ENCODE results near the gene DDX18. TPM values are rescaled to one million over a fixed set of nuclear protein-coding genes. Genes with fewer than 3 reads are reported as not detected.

Gene DDX18
- total and polyA plus RNA-seq, 4 donors: 16.7 to 54.3 (median 33.1) TPM

- WGBS, 2 donors: 7 to 8% methylated on average over 7 of the region's 7 CpGs
- Histone ChIP-seq H3K36me3 (ENCODE audit: control insufficient read depth in 1 of 2, insufficient read depth in 2 of 2, low read length in 1 of 2) (no peaks in the 10 kb centered on the region), H3K4me3 (ENCODE audit: low read length in 2 of 2) (no peak overlapping the region), H3K27me3 (ENCODE audit: control insufficient read depth in 1 of 2, insufficient read depth in 2 of 2, low read length in 1 of 2) (no peaks in the 10 kb centered on the region), H3K9me3 (ENCODE audit: control insufficient read depth, low read length) (peaks cover 2% of the 10 kb centered on the region), H3K27ac (ENCODE audit: low read depth in 1 of 2, low read length in 2 of 2) (no peak overlapping the region), H3K4me1 (ENCODE audit: control insufficient read depth in 1 of 2, insufficient read depth in 2 of 2, low read length in 2 of 2) (no peaks in the 10 kb centered on the region)
- DNase-seq (no peak), ATAC-seq (ENCODE audit: low FRiP score) (no peak)
- intact Hi-C loops (cut with DNase I): no loop called here
Measured at GRCh38 chr2:117850015-117850414, 35.5 kb downstream of the DDX18 start.

DNA sequence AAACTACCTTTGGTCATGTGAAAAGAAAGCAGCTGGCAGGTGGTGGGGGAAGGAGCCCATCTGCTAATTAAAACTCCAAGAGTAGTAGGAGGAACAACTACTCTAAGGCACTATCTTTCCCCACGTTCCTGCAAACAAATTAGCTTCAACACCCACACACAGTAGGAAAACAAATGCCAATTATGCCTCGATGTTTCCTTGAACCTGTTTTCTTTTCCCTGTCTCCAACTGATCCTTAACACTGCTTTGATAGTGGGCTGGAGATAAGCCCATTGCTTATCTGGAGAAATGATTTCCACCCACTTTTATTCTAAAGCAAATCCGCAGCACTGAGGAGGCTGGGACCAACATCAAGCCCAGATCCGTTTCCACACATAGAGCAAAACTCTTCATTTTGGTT lies 36.0 kb downstream of the DDX18 start:
- ATAC-seq (ENCODE audit: low FRiP score) (no peak), DNase-seq (no peak)
- Histone ChIP-seq H3K9me3 (ENCODE audit: control insufficient read depth, low read length) (peaks cover 2% of the 10 kb centered on the region), H3K27me3 (ENCODE audit: control insufficient read depth in 1 of 2, insufficient read depth in 2 of 2, low read length in 1 of 2) (no peaks in the 10 kb centered on the region), H3K27ac (ENCODE audit: low read depth in 1 of 2, low read length in 2 of 2) (no peak overlapping the region), H3K4me1 (ENCODE audit: control insufficient read depth in 1 of 2, insufficient read depth in 2 of 2, low read length in 2 of 2) (no peaks in the 10 kb centered on the region), H3K4me3 (ENCODE audit: low read length in 2 of 2) (no peak overlapping the region), H3K36me3 (ENCODE audit: control insufficient read depth in 1 of 2, insufficient read depth in 2 of 2, low read length in 1 of 2) (no peaks in the 10 kb centered on the region)
- intact Hi-C loops (cut with DNase I): no loop called here
- 5 to 9% methylated on average over 4 of the region's 4 CpGs for WGBS, 2 donors

GRCh38 chr2:117851969-117852368 lies 37.5 kb downstream of the DDX18 start:
- H3K4me1 ChIP-seq (ENCODE audit: control insufficient read depth in 1 of 2, insufficient read depth in 2 of 2, low read length in 2 of 2): no peaks in the 10 kb centered on the region
- WGBS, 2 donors: 46 to 54% methylated on average over 3 of the region's 3 CpGs
- H3K27me3 ChIP-seq (ENCODE audit: control insufficient read depth in 1 of 2, insufficient read depth in 2 of 2, low read length in 1 of 2): no peaks in the 10 kb centered on the region
- no peak for DNase-seq
- H3K27ac ChIP-seq (ENCODE audit: low read depth in 1 of 2, low read length in 2 of 2): no peak overlapping the region
- no peak for ATAC-seq (ENCODE audit: low FRiP score)
- no peaks in the 10 kb centered on the region for H3K36me3 ChIP-seq (ENCODE audit: control insufficient read depth in 1 of 2, insufficient read depth in 2 of 2, low read length in 1 of 2)
- no peaks in the 10 kb centered on the region for H3K9me3 ChIP-seq (ENCODE audit: control insufficient read depth, low read length)
- H3K4me3 ChIP-seq (ENCODE audit: low read length in 2 of 2): no peak overlapping the region
- intact Hi-C loops (cut with DNase I): no loop called here

DNA sequence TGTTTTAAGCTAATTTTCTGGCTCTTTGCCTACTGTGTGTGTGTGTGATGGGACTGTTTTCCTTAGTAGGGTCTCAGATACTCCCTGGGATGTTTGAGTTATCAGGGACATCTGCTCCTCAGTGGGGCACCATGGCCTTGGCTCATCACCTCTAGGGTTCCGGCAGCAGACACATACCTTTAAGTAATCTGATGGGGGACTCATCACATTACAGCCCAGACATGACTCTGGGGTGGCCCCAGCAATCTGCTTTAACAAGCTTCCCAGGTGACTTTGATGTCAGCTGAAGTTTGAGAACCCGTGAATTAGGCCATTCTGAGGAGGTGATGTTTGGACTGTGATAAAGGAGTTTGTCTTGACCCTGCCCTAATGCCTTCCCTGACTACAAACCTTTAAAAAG lies 38.8 kb downstream of the DDX18 start:
- Histone ChIP-seq H3K4me3 (ENCODE audit: low read length in 2 of 2) (no peak overlapping the region), H3K27me3 (ENCODE audit: control insufficient read depth in 1 of 2, insufficient read depth in 2 of 2, low read length in 1 of 2) (no peaks in the 10 kb centered on the region), H3K27ac (ENCODE audit: low read depth in 1 of 2, low read length in 2 of 2) (no peak overlapping the region), H3K36me3 (ENCODE audit: control insufficient read depth in 1 of 2, insufficient read depth in 2 of 2, low read length in 1 of 2) (no peaks in the 10 kb centered on the region), H3K4me1 (ENCODE audit: control insufficient read depth in 1 of 2, insufficient read depth in 2 of 2, low read length in 2 of 2) (no peaks in the 10 kb centered on the region), H3K9me3 (ENCODE audit: control insufficient read depth, low read length) (no peaks in the 10 kb centered on the region)
- 78 to 83% methylated on average over 2 of the region's 2 CpGs for WGBS, 2 donors
- ATAC-seq (ENCODE audit: low FRiP score) (no peak), DNase-seq (no peak)
- intact Hi-C loops (cut with DNase I): no loop called here

GRCh38 chr2:117853873-117854272 lies 39.4 kb downstream of the DDX18 start:
- Histone ChIP-seq H3K36me3 (ENCODE audit: control insufficient read depth in 1 of 2, insufficient read depth in 2 of 2, low read length in 1 of 2) (no peaks in the 10 kb centered on the region), H3K4me3 (ENCODE audit: low read length in 2 of 2) (no peak overlapping the region), H3K4me1 (ENCODE audit: control insufficient read depth in 1 of 2, insufficient read depth in 2 of 2, low read length in 2 of 2) (no peaks in the 10 kb centered on the region), H3K27ac (ENCODE audit: low read depth in 1 of 2, low read length in 2 of 2) (no peak overlapping the region), H3K9me3 (ENCODE audit: control insufficient read depth, low read length) (no peaks in the 10 kb centered on the region), H3K27me3 (ENCODE audit: control insufficient read depth in 1 of 2, insufficient read depth in 2 of 2, low read length in 1 of 2) (no peaks in the 10 kb centered on the region)
- WGBS, 2 donors: 34 to 79% methylated on average over 8 of the region's 8 CpGs
- intact Hi-C loops (cut with DNase I): no loop called here
- ATAC-seq (ENCODE audit: low FRiP score) (no peak), DNase-seq (no peak)

DNA sequence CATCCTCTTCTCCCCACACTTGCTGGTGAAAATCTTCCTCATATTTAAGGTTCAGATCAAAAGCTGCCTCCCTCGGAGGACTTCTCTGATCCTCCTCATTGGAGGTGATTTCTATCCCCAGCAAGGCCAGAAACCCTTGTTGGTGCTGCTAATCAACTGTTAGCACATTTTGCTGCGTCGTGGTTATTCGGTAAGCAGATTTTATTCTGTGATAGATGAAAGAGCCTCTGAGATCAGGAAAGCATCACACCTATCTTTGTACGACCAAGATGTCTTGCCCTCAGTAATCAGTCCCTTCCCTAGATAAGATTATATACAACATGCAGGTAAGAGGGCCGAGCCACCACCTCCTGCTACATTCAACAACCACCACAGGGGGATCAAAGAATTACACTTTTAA lies 40.1 kb downstream of the DDX18 start:
- H3K27me3 ChIP-seq (ENCODE audit: control insufficient read depth in 1 of 2, insufficient read depth in 2 of 2, low read length in 1 of 2): no peaks in the 10 kb centered on the region
- ATAC-seq (ENCODE audit: low FRiP score) (no peak), DNase-seq (no peak)
- H3K4me3 ChIP-seq (ENCODE audit: low read length in 2 of 2): no peak overlapping the region
- intact Hi-C loops (cut with DNase I): no loop called here
- H3K27ac ChIP-seq (ENCODE audit: low read depth in 1 of 2, low read length in 2 of 2): no peak overlapping the region
- H3K9me3 ChIP-seq (ENCODE audit: control insufficient read depth, low read length): no peaks in the 10 kb centered on the region
- no peaks in the 10 kb centered on the region for H3K4me1 ChIP-seq (ENCODE audit: control insufficient read depth in 1 of 2, insufficient read depth in 2 of 2, low read length in 2 of 2)
- 80 to 85% methylated on average over 6 of the region's 6 CpGs for WGBS, 2 donors
- no peaks in the 10 kb centered on the region for H3K36me3 ChIP-seq (ENCODE audit: control insufficient read depth in 1 of 2, insufficient read depth in 2 of 2, low read length in 1 of 2)

DNA sequence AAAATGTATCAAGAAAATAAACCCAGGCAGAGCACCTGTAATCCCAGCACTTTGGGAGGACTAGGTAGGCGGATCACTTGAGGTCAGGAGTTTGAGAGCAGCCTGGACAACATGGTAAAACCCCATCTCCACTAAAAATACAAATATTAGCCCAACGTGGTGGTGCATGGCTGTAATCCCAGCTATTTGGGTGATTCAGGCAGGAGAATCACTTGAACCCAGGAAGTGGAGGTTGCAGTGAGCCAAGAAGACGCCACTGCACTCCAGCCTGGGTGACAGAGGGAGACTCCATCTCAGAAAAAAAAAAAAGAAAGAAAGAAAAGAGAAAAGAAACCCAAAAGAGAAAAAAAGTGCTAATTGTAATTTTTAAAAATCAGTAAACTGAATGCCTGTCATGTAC lies 41.4 kb downstream of the DDX18 start:
- Histone ChIP-seq H3K36me3 (ENCODE audit: control insufficient read depth in 1 of 2, insufficient read depth in 2 of 2, low read length in 1 of 2) (no peaks in the 10 kb centered on the region), H3K27ac (ENCODE audit: low read depth in 1 of 2, low read length in 2 of 2) (no peak overlapping the region), H3K4me1 (ENCODE audit: control insufficient read depth in 1 of 2, insufficient read depth in 2 of 2, low read length in 2 of 2) (no peaks in the 10 kb centered on the region), H3K4me3 (ENCODE audit: low read length in 2 of 2) (no peak overlapping the region), H3K9me3 (ENCODE audit: control insufficient read depth, low read length) (peaks cover 2% of the 10 kb centered on the region), H3K27me3 (ENCODE audit: control insufficient read depth in 1 of 2, insufficient read depth in 2 of 2, low read length in 1 of 2) (no peaks in the 10 kb centered on the region)
- WGBS, 2 donors: 59 to 60% methylated on average over 3 of the region's 3 CpGs
- ATAC-seq (ENCODE audit: low FRiP score) (no peak), DNase-seq (no peak)
- intact Hi-C loops (cut with DNase I): no loop called here

- H3K4me1 ChIP-seq (ENCODE audit: control insufficient read depth in 1 of 2, insufficient read depth in 2 of 2, low read length in 2 of 2): no peaks in the 10 kb centered on the region
- no peaks in the 10 kb centered on the region for H3K27me3 ChIP-seq (ENCODE audit: control insufficient read depth in 1 of 2, insufficient read depth in 2 of 2, low read length in 1 of 2)
- ATAC-seq (ENCODE audit: low FRiP score) (no peak), DNase-seq (no peak)
- no peaks in the 10 kb centered on the region for H3K36me3 ChIP-seq (ENCODE audit: control insufficient read depth in 1 of 2, insufficient read depth in 2 of 2, low read length in 1 of 2)
- WGBS, 2 donors: 22 to 24% methylated on average over 4 of the region's 4 CpGs
- H3K9me3 ChIP-seq (ENCODE audit: control insufficient read depth, low read length): peaks cover 2% of the 10 kb centered on the region
- no peak overlapping the region for H3K27ac ChIP-seq (ENCODE audit: low read depth in 1 of 2, low read length in 2 of 2)
- intact Hi-C loops (cut with DNase I): no loop called here
- no peak overlapping the region for H3K4me3 ChIP-seq (ENCODE audit: low read length in 2 of 2)
Measured at GRCh38 chr2:117856415-117857210, 42.1 kb downstream of the DDX18 start.

DNA sequence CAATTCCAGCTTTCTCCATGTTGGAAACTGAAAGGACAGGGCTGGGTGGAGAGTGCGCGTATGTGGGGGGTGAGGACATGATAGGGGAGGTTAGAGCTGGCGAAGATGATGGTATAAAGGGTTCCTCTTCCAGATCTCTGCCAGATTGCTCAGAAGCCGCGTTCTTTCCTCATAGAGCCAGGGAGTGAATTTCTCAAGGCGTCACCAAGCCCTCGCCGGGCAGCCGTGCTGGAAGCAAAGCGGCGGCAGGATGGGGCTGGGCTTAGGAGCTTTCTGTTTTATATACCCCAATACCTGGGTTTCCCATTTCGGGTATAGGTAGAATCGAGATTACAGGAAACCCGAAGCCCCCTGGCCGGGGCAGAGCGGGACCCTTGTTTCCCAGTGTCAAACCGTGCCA lies 43.8 kb downstream of the DDX18 start:
- no peak overlapping the region for H3K4me3 ChIP-seq (ENCODE audit: low read length in 2 of 2)
- ATAC-seq (ENCODE audit: low FRiP score) (no peak), DNase-seq (no peak)
- no peaks in the 10 kb centered on the region for H3K36me3 ChIP-seq (ENCODE audit: control insufficient read depth in 1 of 2, insufficient read depth in 2 of 2, low read length in 1 of 2)
- H3K4me1 ChIP-seq (ENCODE audit: control insufficient read depth in 1 of 2, insufficient read depth in 2 of 2, low read length in 2 of 2): no peaks in the 10 kb centered on the region
- no peaks in the 10 kb centered on the region for H3K27me3 ChIP-seq (ENCODE audit: control insufficient read depth in 1 of 2, insufficient read depth in 2 of 2, low read length in 1 of 2)
- H3K9me3 ChIP-seq (ENCODE audit: control insufficient read depth, low read length): peaks cover 3% of the 10 kb centered on the region
- intact Hi-C loops (cut with DNase I): no loop called here
- no peak overlapping the region for H3K27ac ChIP-seq (ENCODE audit: low read depth in 1 of 2, low read length in 2 of 2)
- 63 to 71% methylated on average over 17 of the region's 17 CpGs for WGBS, 2 donors
